Trophoblast cell (in vitro differentiated cells and primary cell): ENCODE measurements around the gene CPNE4.

Experiments used
- DNase-seq, 2 donors: peaks; one replicate each; pipeline ENCODE4 v3.0.0-alpha.2; 2016
- H2AFZ ChIP-seq: 2 replicates; pipeline ENCODE4 v1.6.1; 2013; ENCODE audit warnings: low read length, moderate library complexity, mild to moderate bottlenecking; ENCODE audit not compliant: insufficient read depth, poor library complexity
- H2AK5ac ChIP-seq: 2 replicates; pipeline ENCODE4 v1.6.1; 2013; ENCODE audit warnings: mild to moderate bottlenecking, low read length
- H2BK120ac ChIP-seq: 2 replicates; pipeline ENCODE4 v1.6.1; 2013; ENCODE audit warnings: low read length, mild to moderate bottlenecking, moderate library complexity; ENCODE audit not compliant: insufficient read depth, poor library complexity
- H2BK12ac ChIP-seq: 2 replicates; pipeline ENCODE4 v1.6.1; 2013; ENCODE audit warnings: mild to moderate bottlenecking, low read length, moderate library complexity
- H2BK5ac ChIP-seq: 2 replicates; pipeline ENCODE4 v1.6.1; 2013; ENCODE audit warnings: low read length, low read depth, moderate library complexity, mild to moderate bottlenecking; ENCODE audit not compliant: poor library complexity
- H3K14ac ChIP-seq: 2 replicates; pipeline ENCODE4 v1.6.1; 2013; ENCODE audit warnings: mild to moderate bottlenecking, low read length
- H3K18ac ChIP-seq: 2 replicates; pipeline ENCODE4 v1.6.1; 2013; ENCODE audit warnings: mild to moderate bottlenecking, low read length
- H3K23ac ChIP-seq: 2 replicates; pipeline ENCODE4 v1.6.1; 2013; ENCODE audit warnings: low read length
- H3K27ac ChIP-seq: 2 replicates; pipeline ENCODE4 v1.5.1; 2013; ENCODE audit warnings: low read depth, mild to moderate bottlenecking, inconsistent platforms, low read length, moderate library complexity
- H3K27me3 ChIP-seq: 2 replicates; pipeline ENCODE4 v1.6.1; 2013; ENCODE audit warnings: inconsistent platforms, mild to moderate bottlenecking, low read length, moderate library complexity; ENCODE audit not compliant: insufficient read depth
- H3K36me3 ChIP-seq, 2 experiments: 1 replicate in 1 of 2; 2 replicates in 1 of 2; pipeline ENCODE4 v1.6.1; 2013; ENCODE audit warnings: low read length in 2 of 2, mild to moderate bottlenecking in 2 of 2, moderate library complexity in 1 of 2; ENCODE audit not compliant: insufficient read depth in 2 of 2, control insufficient read depth in 1 of 2
- H3K4ac ChIP-seq: 2 replicates; pipeline ENCODE4 v1.6.1; 2013; ENCODE audit warnings: low read depth, mild to moderate bottlenecking, low read length, moderate library complexity
- H3K4me1 ChIP-seq, 2 experiments: 1 replicate in 1 of 2; 2 replicates in 1 of 2; pipeline ENCODE4 v1.6.1; 2013; ENCODE audit warnings: low read length in 2 of 2, mild to moderate bottlenecking in 2 of 2, moderate library complexity in 1 of 2; ENCODE audit not compliant: insufficient read depth in 2 of 2, control insufficient read depth in 1 of 2
- H3K4me2 ChIP-seq: 2 replicates; pipeline ENCODE4 v1.6.1; 2013; ENCODE audit warnings: inconsistent platforms, mild to moderate bottlenecking, low read length, moderate library complexity
- H3K4me3 ChIP-seq: 2 replicates; pipeline ENCODE4 v1.5.1; 2013; ENCODE audit warnings: mild to moderate bottlenecking, low read depth, low read length, inconsistent platforms
- H3K79me1 ChIP-seq: one replicate; pipeline ENCODE4 v1.6.1; 2013; ENCODE audit warnings: low read length
- H3K79me2 ChIP-seq: 2 replicates; pipeline ENCODE4 v1.6.1; 2013; ENCODE audit warnings: low read length, mild to moderate bottlenecking; ENCODE audit not compliant: control insufficient read depth, insufficient read depth, poor library complexity
- H3K9ac ChIP-seq: 2 replicates; pipeline ENCODE4 v1.6.1; 2013; ENCODE audit warnings: mild to moderate bottlenecking, low read length
- H3K9me3 ChIP-seq: 2 replicates; pipeline ENCODE4 v1.6.1; 2013; ENCODE audit warnings: low read depth, mild to moderate bottlenecking, control low read depth, inconsistent platforms, low read length; ENCODE audit not compliant: insufficient read depth
- H4K12ac ChIP-seq: 2 replicates; pipeline ENCODE4 v1.6.1; 2013; ENCODE audit warnings: low read depth, mild to moderate bottlenecking, low read length, moderate library complexity
- H4K8ac ChIP-seq: 2 replicates; pipeline ENCODE4 v1.6.1; 2013; ENCODE audit warnings: low read depth, mild to moderate bottlenecking, low read length, moderate library complexity
- H4K91ac ChIP-seq: one replicate; pipeline ENCODE4 v1.6.1; 2013; ENCODE audit warnings: low read depth, mild to moderate bottlenecking, low read length, moderate library complexity
- WGBS: extraction: QIAGEN DNeasy Blood & Tissue Kit; methylation state at CpG from one replicate; pipeline ENCODE4 v1.1.7; 2013; ENCODE audit warnings: missing lambda C conversion rate; ENCODE audit not compliant: insufficient read length, insufficient coverage; ENCODE audit errors: extremely low coverage; 5-methylcytosine and 5-hydroxymethylcytosine counted together

The CPNE4 gene

GRCh38 chr3:131728898-131729642 lies 305.7 kb downstream of the CPNE4 start:
- Histone ChIP-seq H3K4me1 (no peaks in the 10 kb centered on the region), H3K36me3 (no peaks in the 10 kb centered on the region), H4K91ac (no peak overlapping the region), H3K79me1 (no peaks in the 10 kb centered on the region), H3K79me2 (no peaks in the 10 kb centered on the region), H4K8ac (no peak overlapping the region), H3K18ac (no peak overlapping the region), H4K12ac (no peak overlapping the region), H2AFZ (no peak overlapping the region), H3K9ac (no peak overlapping the region), H3K4me3 (no peak overlapping the region), H2BK120ac (no peak overlapping the region), H2BK5ac (no peak overlapping the region), H3K27me3 (no peaks in the 10 kb centered on the region), H3K23ac (no peak overlapping the region), H3K14ac (no peak overlapping the region), H3K27ac (no peak overlapping the region), H3K9me3 (no peaks in the 10 kb centered on the region), H2BK12ac (no peak overlapping the region), H2AK5ac (no peak overlapping the region), H3K4me2 (no peak overlapping the region), H3K4ac (no peak overlapping the region)
- DNase-seq: peak; percentile 64 to 87
- WGBS: no CpG with 5 or more reads among the region's 3 CpGs

DNA sequence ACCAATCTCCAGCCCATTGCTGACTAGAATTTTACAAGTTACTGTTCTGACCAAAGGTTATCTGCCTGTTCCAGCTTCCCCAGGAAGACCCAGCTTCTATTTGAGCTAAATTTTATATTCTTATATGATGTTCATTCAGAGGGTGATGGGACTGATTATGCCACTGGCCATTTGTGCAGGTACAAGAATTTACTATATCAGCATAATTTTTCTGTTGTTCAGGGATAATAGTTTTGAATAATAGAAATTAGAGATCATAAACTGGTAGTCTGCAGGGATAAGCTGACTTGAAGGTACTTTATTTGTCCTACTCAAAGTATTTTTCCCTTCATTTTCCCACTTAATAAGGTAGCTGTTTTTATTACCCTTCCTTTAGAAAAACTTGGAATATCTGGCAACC lies 309.4 kb downstream of the CPNE4 start:
- Histone ChIP-seq H3K18ac (no peak overlapping the region), H3K4ac (no peak overlapping the region), H3K27me3 (no peaks in the 10 kb centered on the region), H4K91ac (no peak overlapping the region), H3K4me2 (no peak overlapping the region), H2BK120ac (no peak overlapping the region), H3K27ac (no peak overlapping the region), H3K4me1 (no peaks in the 10 kb centered on the region), H4K12ac (no peak overlapping the region), H3K79me1 (no peaks in the 10 kb centered on the region), H2AK5ac (no peak overlapping the region), H2AFZ (no peak overlapping the region), H3K9ac (no peak overlapping the region), H3K36me3 (no peaks in the 10 kb centered on the region), H3K4me3 (no peak overlapping the region), H3K79me2 (no peaks in the 10 kb centered on the region), H3K9me3 (no peaks in the 10 kb centered on the region), H2BK12ac (no peak overlapping the region), H3K23ac (no peak overlapping the region), H2BK5ac (no peak overlapping the region), H3K14ac (no peak overlapping the region), H4K8ac (no peak overlapping the region)
- DNase-seq: no peak

DNA sequence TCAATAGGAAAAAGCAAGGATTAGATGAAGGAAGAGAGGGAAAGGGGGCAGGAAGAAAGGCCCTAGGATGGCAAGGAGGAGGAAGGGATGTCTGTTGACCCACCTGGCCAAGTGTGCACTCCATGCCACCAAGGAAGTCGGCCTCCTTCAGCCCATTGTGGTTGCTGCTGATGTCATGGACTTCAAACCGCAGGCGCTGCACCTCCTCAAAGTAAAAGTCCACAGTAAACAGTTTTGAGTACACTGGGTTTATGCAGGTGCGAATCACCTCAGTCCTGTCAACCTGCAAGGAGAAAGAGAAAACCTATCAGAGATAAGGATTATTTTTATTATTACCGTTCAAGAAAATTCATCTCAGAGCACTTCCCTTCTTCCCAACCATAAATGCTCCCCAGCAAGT lies 311.5 kb downstream of the CPNE4 start:
- Histone ChIP-seq H3K4me3 (no peak overlapping the region), H2AFZ (no peak overlapping the region), H3K4ac (no peak overlapping the region), H3K4me1 (no peaks in the 10 kb centered on the region), H3K18ac (no peak overlapping the region), H2AK5ac (no peak overlapping the region), H4K8ac (no peak overlapping the region), H3K14ac (no peak overlapping the region), H2BK120ac (no peak overlapping the region), H2BK5ac (no peak overlapping the region), H4K91ac (no peak overlapping the region), H2BK12ac (no peak overlapping the region), H3K27ac (no peak overlapping the region), H3K27me3 (no peaks in the 10 kb centered on the region), H3K79me1 (no peaks in the 10 kb centered on the region), H3K4me2 (no peak overlapping the region), H3K23ac (peak overlapping the region; percentile 91), H3K79me2 (no peaks in the 10 kb centered on the region), H3K9ac (no peak overlapping the region), H4K12ac (no peak overlapping the region), H3K36me3 (no peaks in the 10 kb centered on the region), H3K9me3 (no peaks in the 10 kb centered on the region)
- no peak for DNase-seq
- WGBS: no CpG with 5 or more reads among the region's 5 CpGs

- Histone ChIP-seq H3K18ac (no peak overlapping the region), H3K23ac (no peak overlapping the region), H2BK12ac (no peak overlapping the region), H3K79me1 (no peaks in the 10 kb centered on the region), H2BK5ac (no peak overlapping the region), H3K36me3 (no peaks in the 10 kb centered on the region), H3K4ac (no peak overlapping the region), H3K4me1 (no peaks in the 10 kb centered on the region), H2AFZ (no peak overlapping the region), H4K8ac (no peak overlapping the region), H3K4me2 (no peak overlapping the region), H3K9me3 (no peaks in the 10 kb centered on the region), H3K14ac (no peak overlapping the region), H3K27ac (no peak overlapping the region), H3K27me3 (no peaks in the 10 kb centered on the region), H2BK120ac (no peak overlapping the region), H4K12ac (no peak overlapping the region), H3K9ac (no peak overlapping the region), H3K79me2 (no peaks in the 10 kb centered on the region), H4K91ac (no peak overlapping the region), H2AK5ac (no peak overlapping the region), H3K4me3 (no peak overlapping the region)
- no CpG with 5 or more reads among the region's 7 CpGs for WGBS
- no peak for DNase-seq
These were observed 317.3 kb downstream of the CPNE4 start for GRCh38 chr3:131717493-131717892.
